Measurements from ENCODE around the gene PCBP4.

- TF ChIP-seq TAF1 (IDR thresholded peaks at IDR 0.05; ENCODE audit: borderline replicate concordance, low read depth, low read length) (no peak), POLR2A (IDR thresholded peaks at IDR 0.05; ENCODE audit: low read depth, low read length) (no peak)
Measured at GRCh38 chr3:52005571-52005986, 38.3 kb upstream of the PCBP4 start.
